ENCODE results near the gene RAI14.

GRCh38 chr5:34625246-34625645 is 30.9 kb upstream of the RAI14 start:
- TF ChIP-seq, protein P1, sequence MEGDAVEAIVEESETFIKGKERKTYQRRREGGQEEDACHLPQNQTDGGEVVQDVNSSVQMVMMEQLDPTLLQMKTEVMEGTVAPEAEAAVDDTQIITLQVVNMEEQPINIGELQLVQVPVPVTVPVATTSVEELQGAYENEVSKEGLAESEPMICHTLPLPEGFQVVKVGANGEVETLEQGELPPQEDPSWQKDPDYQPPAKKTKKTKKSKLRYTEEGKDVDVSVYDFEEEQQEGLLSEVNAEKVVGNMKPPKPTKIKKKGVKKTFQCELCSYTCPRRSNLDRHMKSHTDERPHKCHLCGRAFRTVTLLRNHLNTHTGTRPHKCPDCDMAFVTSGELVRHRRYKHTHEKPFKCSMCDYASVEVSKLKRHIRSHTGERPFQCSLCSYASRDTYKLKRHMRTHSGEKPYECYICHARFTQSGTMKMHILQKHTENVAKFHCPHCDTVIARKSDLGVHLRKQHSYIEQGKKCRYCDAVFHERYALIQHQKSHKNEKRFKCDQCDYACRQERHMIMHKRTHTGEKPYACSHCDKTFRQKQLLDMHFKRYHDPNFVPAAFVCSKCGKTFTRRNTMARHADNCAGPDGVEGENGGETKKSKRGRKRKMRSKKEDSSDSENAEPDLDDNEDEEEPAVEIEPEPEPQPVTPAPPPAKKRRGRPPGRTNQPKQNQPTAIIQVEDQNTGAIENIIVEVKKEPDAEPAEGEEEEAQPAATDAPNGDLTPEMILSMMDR (IDR thresholded peaks at IDR 0.05 in 4 of 5, conservative IDR thresholded peaks at IDR 0.05 in 1 of 5) = no peak
- TF ChIP-seq POLR2A (IDR thresholded peaks at IDR 0.05) = no peak
